Hematopoietic multipotent progenitor cell treated with erythropoietin and hydrocortisone succinate and interleukin-3 and kit ligand, for 6 days (in vitro differentiated cells): Measurements from ENCODE around the gene TCP1.
A peak's percentile ranks its signal among the peaks of the same experiment; 100 is the strongest.
"Not testable (repeated sequence)": the region's sequence is repeated elsewhere in the genome, so short reads cannot be mapped to it uniquely, and the experiment has no call there.

Experiments used
- DNase-seq: peaks from one replicate; pipeline ENCODE4 v3.0.0-alpha.2; 2015

The TCP1 gene

DNA sequence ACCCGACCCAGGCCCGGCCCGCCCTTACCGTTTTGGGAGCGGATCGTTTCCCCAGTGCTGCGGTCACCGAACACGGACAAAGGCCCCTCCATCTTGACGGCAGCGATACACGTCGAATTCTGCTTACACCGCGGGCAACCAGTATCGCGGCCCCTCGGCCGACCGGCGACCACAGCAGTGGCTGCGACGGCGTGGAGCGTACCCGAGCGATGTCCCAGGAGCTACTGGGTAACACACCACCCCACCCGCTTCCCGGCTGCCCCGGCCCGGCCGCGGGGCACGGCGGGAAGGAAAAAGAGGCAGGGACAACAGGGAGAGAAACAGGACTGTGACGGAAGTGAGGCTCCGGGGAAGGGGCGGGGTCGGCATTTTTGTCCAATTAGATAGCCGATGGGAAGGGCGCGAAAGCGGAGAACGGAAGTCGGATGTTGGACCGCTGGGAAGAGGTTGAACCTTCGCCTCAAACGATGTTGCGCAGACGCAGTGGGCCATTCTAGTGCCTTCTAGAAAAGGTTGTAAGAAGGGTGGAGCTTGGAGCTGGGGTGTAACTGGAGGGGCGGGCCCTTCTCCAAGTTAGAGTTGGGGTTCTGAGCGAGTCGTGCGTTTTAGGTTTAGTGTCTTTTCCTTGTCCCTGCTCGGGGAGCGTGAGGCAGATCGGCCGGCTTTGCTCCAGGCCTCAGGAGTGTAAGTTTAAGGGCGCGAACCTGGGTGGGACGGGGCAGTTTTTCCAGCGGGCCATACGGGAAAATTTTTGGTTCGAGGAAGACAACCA is at the start of gene TCP1:
Gene TCP1, minus strand, starts transcription at position 226 of the 772 bp plus-strand sequence. Its CDS starts 134 bp downstream, at position 92.
- DNase-seq = peak; percentile 100

DNA sequence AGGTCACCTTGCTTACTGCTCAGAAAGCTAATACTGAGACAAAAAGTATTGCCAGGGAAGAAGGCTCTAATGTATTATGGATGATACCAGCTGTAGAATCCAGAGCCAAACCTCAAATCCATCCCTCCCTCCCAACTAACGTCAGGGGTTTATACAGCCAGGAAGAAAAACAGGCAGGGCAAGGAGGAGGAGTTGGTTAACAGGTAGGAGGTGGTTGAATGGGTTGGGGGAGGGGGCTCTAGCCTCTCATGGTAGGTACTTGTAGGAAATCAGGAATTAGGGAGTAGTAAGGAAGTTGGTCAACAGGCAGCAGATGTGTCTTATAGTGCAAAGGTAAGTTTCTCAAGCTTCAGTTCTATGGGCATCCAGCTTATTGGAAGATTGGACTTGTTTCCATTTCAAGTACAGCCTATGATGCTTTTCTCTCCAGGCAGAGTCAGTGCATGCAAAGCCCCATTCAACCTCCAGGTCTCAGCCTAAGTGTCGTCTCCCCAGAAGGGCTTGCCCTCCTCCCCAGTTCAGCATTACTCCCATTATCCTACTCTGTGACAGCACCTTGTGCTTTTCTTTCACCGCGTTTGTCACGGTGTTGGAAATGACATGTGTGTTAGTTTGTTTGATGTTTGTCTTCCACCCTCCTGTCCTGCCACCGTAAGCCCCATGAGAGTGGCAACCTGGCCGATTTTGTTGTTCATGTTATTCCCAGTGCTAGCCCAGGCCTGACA is 48.8 kb upstream of the TCP1 start:
- DNase-seq = no peak

DNA sequence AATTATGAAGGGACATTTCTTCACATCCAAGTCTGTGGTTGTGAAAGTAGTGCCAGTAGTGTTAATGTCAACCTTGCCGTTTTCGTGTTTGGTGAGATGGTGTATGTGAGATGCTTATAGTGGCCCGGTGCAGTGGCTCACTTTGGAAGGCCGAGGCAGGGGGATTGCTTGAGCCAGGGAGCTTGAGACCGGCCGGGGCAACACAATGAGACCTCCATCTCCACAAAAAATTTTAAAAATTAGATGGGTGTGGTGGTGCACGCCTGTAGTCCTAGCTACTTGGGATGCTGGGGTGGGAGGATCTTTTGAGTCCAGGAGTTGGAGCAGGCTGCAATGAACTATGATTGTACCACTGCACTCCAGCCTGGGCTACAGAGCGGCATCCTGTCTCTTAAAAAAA is 48.1 kb upstream of the TCP1 start:
- DNase-seq = no peak

DNA sequence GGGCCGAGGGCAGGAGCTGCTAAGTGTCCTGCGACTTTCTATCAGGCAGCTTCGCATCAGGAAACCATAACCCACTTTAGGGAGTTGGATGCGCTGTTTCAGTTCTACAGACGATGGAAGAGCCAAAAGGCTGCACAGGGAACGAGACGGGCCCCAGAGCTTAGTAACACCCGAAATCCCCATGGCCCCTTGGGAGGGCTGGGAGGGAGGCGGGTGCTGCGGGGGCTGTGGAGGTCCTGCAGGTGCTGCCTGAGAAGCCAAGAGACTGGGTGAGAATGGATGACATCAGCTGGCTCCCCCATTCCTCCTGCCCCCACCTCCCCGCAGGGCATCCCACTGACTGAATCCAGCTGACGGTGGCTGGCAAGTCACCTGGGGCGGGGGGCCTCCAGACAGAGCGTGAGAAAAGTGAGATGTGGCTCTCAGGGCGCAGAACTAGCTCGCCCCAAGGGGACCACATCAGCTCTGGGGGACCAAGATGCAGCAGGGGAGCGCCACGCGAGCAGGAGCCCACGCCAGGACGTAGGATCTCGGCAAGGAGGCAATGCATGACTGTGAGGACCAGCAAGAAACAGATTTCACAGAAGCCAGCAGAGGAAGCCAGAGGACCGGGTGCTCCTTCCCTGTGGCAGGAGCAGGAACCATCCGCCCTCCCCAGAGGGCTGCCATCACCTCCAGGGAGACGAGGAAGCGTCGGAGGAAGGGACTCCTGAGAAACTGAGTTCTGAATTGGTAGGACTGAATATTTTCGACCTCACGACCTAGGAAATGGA is 47.5 kb upstream of the TCP1 start:
- DNase-seq = no peak

DNA sequence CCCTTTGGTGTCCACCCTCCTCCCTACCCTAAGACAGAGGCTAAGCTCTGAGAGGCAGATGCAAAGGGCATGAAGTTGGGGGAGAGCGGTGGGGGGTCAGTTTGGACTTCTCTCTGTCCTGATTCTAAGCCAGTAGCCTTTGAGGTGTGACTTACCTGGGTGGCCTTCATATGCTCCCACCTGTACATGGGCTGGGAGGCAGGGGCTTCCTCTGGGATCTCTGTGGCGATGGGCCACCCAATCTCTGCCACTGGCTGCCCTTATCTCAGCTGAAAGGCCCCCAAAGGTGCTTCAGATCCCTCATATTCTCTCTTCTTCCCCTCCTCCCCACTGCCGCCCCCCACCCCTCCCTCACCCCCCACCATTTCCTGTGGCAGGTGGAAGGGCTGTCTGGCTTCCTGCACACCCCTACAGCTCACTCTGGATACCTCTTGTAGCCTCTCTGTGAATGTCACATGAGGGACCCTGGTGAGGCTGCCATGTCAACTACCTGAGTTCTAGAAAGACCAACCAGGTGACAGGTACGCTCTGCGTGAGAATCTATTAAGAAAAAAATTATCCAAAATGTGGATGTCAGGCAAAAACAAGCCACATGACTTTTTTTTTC is 44.7 kb upstream of the TCP1 start:
- DNase-seq = no peak

DNA sequence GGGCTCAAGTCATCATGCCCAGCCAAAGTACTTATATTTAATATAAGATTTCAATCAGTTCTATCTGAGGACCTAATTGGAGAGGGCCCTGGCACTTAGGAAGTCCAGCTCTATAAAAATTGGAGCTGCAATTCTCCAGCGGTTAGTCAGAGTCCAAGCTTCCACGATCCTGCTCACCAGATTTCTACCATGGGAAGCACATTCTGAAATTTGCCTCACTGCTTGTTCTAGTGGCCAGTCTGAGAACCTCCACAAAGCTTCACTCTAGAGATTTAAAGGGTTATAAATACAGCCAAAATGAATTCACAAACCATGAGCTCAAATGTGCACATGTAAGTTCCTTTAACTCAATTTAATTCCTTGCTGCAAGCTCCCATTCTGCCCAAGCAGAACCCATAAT is 44.2 kb upstream of the TCP1 start:
- no peak for DNase-seq

DNA sequence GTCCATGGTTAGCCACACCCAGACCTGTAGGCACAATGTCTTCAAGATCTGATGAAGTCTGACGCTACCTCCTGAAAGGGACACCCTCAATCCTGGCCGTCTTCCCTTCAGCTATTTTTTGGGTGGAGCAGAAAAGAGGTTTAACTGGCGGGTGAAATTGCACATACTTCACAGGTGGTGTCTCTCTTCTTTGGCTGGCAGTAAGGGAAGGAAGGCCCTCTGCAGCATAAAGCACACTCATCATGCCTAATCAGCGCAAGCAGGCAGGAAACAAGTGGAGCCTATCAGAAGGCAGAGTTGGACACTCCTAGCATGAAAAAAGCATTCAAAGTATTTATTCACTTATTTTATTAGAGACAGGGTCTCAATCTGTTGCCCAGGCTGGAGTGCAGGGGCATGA is 43.5 kb upstream of the TCP1 start:
- peak; percentile 52 for DNase-seq

DNA sequence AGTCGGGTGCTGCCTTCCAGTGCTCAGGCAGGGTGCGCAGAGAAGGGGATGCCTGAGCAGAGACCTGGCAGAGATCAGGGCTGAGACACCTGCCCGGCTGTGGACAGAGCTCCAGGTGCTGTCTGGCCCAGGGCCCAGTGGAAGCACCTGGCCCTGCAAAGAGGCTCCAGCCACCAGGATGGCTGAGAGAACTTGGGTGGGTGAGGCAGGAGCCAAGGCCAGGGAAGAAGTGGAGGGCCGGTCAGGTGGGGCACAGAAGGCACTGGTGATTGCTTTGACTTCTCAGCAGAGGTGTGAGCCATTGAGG is 41.9 kb upstream of the TCP1 start:
- DNase-seq = no peak

DNA sequence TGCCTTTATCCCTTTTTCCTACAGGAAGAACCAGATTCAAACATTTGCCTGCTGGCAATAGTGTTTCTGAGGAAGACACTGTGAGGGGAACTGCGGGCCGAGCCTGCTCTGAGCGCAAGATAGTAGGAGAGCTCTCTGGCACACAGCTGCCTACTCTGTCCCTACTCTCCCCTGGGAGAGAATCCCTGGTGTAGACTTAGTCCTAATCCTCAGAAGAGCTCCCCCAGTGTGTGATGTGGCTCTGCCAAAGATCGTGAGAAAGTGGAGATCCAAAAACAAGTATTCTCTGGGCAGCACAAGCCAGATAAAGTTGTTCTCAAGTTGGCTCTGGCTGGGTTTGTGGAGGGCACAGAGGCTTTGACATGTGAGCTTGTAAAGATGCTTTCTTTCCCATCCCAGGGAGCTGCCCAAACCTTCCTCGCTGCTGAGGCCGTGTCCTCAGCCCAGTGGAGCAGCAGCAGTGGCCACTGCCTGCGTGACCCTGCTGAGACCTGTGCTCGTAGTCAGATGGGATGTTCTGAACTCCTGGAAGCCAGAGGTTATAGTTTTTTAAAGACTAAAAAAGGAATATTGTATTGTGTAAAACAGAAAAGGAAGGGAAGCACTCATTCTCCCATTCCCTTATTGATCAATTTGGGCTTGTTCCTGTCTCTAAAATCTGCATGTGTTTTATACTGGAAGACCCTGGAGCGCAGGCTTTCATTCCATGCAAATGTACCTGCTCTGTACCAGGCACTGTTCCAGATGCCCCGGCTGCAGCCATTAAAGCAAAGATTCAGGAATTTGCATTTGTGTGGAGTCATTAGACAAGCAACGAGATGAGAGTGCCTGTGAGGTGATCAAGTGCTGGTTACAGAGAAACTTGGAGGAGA is 41.3 kb upstream of the TCP1 start:
- no peak for DNase-seq

DNA sequence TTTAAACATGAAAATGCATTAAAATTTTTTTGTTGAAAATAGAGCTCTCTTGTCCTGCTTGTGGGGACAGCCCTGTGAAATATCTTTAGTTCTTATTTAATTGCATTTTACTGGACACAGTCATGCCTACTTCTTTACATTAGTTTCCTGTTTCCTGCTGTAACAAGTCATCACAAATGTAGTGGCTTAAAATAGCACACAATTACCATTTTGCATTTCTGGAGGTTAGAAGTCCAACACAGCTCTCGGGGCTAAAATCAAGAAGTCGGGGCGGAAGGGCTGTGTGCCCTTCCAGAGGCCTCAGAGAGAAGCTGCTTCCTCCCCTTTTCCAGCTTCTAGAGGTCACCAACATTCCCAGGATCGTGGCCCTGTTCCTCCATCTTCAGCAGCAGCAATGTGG is 40.1 kb upstream of the TCP1 start:
- DNase-seq = no peak

DNA sequence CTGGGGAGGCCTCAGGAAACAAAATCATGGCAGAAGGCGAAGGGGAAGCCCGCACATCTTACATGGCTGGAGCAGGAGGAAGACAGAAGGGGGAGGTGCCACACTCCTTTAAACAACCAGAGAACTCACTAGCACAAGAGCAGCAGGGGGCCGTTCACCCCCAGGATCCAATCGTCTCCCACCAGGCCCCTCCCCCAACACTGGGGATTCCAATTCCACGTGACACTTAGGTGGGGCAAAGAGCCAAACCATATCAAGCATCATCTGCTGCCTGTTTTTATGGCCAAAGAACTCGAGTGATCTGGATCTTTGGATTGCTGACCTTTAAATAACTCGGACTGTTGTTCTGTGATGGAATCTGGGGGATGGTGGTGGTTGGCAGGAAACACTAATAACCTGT is 38.7 kb upstream of the TCP1 start:
- no peak for DNase-seq

DNA sequence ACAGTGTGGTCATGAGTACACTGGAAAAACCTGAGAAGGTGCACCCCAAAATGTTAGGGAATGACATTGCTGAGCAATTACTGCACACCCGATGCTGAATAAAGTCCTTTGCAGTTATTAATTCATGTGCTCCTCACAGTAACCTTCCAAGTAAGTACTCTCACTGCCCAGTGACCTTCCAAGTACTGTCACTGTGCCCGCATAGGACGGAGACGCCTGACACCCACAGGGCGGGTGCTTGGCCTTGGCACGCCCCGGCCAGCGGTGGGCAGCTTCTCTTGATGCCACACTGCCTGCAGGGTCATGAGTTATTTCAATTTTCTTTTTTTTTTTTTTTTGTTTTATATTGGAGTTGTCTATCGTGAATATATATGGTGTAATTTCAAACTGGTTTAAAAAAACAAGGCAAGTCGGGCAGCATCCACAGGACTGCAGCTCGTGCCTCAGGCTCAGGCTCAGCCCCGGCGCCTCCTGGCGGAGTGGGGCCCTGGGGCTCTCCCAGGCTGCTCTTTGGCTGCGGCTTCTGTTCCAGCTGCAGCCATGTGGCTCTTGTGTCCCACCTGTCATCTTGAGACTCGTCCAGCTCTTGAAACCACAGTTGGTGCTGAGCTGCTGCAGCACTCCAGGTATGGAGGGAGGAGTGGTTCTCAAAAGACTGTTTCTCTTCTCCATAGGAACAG is 37.7 kb upstream of the TCP1 start:
- DNase-seq = no peak

DNA sequence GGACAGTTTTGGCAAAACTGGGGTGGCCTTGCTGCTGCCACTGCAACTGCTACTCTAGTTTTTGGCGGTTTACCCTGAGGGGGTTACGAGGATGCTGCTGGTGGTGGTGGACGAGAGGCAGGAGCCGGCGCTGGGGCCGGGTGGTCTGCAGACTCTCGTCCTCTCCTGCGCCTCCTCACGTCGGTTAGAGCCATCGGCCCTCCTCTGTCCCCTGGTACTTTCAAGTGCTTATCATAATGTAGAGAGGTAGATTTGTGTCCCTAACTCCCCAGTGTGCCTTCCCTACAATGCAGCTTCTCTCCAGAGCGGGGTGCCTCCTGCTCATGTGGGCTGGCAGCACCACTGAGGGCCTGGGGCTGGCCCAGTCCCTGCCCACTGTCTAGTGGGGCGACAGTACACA is 36.6 kb upstream of the TCP1 start:
- no peak for DNase-seq

DNA sequence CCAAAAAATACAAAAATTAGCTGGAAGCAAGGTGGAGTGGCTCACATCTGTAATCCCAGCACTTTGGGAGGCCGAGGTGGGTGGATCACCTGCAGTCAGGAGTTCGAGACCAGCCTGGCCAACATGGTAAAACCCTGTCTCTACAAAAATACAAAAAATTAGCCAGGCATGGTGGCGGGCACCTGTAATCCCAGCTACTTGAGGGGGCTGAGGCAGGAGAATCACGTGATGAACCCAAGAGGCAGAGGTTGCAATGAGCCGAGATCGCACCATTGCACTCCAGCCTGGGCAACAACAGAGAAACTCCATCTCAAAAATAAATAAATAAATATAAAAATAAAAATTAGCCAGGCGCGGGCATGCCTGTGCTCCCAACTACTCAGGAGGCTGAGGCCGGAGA is 35.3 kb upstream of the TCP1 start:
- DNase-seq = not testable (repeated sequence)

DNA sequence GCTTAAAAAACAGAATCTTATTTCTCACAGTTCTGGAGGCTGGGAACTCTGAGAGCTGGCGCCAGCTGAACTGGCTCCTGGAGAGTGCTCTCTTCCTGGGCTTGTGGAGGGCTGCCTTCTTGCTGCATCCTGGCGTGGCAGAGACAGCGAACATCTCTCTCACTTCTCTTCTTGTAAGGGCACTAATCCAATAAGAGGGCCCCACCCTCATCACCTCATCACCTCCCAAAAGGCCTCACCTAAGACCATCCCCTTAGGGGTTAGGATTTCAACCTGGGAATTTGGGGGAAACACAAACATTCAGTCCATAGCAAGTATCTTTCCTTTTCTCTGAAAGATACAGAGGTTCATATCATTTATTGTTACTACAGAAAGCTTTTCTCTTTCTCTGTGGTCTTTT is 34.6 kb upstream of the TCP1 start:
- no peak for DNase-seq

DNA sequence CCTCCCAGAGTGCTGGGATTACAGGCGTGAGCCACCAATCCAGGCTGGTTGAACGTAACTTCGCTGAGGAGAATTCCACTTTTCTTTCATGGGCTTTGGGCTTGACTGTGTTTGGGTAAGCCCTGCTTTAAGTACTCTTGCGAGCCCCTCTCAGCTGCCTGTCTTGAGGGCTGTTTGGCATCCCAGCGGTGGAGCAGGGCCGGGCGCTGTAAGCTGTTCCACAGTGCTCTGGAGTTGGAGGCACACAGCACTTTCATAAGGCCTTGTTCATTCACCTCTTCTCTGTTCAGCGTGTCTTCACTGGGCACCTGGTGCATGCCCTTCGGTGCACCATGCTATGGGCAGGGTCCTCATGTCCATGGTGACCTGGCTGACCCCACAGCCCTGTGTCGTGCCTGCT is 32.3 kb upstream of the TCP1 start:
- no peak for DNase-seq

DNA sequence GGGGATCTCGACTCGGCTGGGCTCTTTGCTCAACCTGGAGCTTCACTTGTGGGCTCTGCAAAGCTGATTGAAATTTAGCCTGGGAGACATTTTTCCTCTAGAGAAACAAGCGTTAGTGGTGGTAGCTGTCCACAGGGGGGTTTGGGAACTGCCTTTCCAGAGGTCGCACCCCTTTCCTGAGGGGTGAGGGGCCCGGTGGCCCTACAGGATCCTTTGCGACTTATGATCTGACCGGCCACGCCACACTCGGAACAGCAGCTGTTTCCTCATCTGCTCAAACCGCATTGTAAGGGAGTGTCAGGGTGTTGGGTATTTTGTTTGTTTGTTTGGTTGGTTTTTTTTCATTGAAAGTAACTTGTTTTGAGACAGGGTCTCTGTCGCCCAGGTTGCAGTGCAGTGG is 31.7 kb upstream of the TCP1 start:
- peak; percentile 25 for DNase-seq

DNA sequence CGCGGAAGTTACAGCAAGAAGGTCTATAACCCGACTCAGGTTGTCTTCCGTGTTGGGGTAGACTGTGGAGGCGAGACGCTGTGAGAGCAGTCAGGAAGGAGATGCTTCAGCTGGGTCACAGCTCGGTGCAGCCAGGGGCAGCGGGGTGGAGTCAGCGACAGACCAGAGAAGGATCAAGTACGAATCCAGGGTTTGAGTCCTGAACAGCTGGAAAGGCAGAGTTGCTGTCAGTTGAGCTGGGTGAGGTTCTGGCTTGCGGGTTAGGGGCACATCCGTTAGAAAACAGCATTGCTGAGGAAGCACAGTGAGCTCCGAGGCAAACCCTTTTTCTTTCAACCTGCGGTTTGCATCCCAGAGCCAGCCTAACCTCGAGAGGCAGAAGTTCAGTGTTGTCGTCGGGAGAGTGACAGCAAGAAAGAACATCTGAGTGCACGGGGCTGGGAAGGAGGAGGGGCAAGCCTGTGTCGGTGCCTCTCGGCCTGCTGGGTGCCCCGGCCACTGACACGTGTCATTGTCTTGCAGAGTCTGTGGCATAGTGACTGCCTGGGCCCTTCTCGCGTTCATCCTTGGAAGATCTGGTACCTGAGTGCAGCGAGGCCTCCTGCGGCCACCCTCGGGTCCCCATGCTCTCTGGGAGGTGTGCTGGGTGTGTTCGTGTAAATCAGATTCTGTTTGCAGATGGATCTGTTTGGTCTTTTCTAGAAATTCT is 30.7 kb upstream of the TCP1 start:
- peak; percentile 44 for DNase-seq

DNA sequence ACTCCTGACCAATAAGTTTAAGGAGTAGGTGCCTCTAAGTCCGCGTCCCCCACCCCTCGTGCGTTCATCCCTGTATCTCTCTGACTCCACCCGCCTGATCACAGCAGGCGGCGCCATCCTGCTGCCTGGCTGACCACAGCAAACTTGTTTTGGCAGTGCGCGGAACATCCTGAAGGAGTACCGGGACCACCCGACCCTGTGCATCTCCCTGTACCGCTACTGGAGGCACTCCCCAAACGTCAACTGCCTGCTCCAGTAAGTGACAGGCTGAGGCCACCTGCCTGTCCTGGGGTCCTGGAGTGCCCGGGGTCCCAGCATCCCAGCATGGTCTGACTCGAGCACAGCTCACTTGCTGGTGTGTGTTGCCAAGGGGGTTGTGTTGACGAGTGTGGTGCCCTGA is 29.7 kb upstream of the TCP1 start:
- no peak for DNase-seq

DNA sequence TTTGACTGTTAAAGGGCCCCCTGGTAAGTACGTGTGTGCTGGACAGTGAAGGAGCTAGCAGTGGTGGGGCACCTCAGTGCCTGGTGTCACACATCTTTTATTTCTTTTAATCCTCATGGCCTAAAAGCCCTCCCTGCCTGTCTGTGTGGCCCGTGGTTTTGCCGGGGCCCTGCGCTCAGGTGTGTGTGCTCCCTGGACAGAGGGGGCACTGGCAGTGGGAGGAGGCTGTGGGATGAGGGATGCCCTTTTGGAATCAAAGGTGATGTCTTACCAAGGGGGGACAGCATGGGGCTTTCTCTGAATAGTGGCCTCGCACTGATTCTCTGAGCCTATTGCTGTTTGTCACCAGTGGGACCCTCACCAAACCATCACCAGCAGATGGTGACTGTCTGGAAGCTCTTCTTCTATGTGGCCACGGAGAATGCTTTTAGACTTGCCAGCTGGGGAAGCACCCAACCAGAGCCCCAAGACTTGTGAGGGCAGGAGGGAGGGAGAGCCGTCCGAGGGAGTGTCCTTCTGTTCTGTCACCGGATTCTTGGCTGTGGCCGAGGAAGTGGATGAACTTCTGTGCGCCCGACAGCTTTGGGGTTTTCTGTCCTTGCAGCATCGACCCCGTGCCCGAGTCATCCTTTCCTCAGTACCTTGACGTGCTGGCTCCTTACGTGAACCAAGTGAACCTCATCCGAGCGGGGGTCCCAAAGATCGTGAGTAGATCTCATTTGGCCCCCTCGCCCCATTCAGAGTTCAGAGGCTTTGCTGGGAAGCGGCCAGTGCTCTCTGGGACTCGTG is 28.7 kb upstream of the TCP1 start:
- DNase-seq = no peak
